Transverse colon (tissue), 3 donors: ENCODE measurements around the gene PTPRQ.

Source experiments
- EP300 ChIP-seq: sonication (generic); formaldehyde crosslinking; IDR thresholded peaks from one replicate; pipeline ENCODE4 v1.6.1; 2017; ENCODE audit warnings: antibody characterized with exemption, low read depth
- POLR2A ChIP-seq: fragments of 450-650 bp; IDR thresholded peaks from one replicate; pipeline ENCODE4 v1.6.1; 2016; ENCODE audit warnings: antibody characterized with exemption, mild to moderate bottlenecking, moderate library complexity
- TF ChIP-seq, protein P1 (sequence below), 5 experiments: fragments of 200-600 bp in 3 of 5; fragments of 450-650 bp in 2 of 5; sonication (generic) in 3 of 5; IDR thresholded peaks; 1 replicate in 2 of 5; 2 replicates in 3 of 5; pipeline ENCODE4 v1.5.1; 2016 to 2017; ENCODE audit warnings: antibody characterized with exemption in 5 of 5, inconsistent platforms in 3 of 5, mild to moderate bottlenecking in 2 of 5, moderate library complexity in 1 of 5

DNA sequence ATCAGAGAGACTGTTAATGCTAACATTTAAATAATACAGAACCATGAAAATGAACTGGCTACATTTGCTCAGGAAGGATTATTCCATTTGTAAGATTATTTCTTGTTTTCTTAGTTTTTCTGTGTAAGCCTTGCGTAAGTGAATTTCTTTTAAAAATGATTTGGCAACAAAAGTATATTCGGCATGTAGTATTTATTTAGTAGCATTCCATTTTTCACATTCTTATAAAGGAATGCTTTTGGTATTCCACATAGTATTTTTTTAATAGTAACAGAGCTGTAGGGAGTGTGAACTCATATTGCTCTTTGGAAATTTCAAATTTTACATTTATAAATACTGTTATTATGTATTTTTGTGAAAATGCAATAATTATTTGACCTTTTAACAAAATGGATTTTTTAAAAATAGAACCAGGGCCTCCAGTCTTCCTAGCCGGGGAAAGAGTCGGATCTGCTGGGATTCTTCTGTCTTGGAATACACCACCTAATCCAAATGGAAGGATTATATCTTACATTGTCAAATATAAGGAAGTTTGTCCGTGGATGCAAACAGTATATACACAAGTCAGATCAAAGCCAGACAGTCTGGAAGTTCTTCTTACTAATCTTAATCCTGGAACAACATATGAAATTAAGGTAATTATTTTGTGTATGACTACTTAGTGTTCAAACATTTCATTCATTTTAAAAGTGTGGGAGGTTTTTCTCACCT is 1.2 kb downstream of the PTPRQ start:
- no peak for TF ChIP-seq POLR2A
- TF ChIP-seq, protein P1, sequence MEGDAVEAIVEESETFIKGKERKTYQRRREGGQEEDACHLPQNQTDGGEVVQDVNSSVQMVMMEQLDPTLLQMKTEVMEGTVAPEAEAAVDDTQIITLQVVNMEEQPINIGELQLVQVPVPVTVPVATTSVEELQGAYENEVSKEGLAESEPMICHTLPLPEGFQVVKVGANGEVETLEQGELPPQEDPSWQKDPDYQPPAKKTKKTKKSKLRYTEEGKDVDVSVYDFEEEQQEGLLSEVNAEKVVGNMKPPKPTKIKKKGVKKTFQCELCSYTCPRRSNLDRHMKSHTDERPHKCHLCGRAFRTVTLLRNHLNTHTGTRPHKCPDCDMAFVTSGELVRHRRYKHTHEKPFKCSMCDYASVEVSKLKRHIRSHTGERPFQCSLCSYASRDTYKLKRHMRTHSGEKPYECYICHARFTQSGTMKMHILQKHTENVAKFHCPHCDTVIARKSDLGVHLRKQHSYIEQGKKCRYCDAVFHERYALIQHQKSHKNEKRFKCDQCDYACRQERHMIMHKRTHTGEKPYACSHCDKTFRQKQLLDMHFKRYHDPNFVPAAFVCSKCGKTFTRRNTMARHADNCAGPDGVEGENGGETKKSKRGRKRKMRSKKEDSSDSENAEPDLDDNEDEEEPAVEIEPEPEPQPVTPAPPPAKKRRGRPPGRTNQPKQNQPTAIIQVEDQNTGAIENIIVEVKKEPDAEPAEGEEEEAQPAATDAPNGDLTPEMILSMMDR (IDR thresholded peaks at IDR 0.05) = no peak
- no peak for TF ChIP-seq EP300
